Gastrocnemius medialis (tissue), 4 donors: ENCODE data around the gene MESP2. TPM values are rescaled to one million over a fixed set of nuclear protein-coding genes. Genes with fewer than 3 reads are reported as not detected.
"Not testable (repeated sequence)": the region's sequence is repeated elsewhere in the genome, so short reads cannot be mapped to it uniquely, and the experiment has no call there.

ENCODE experiments used
- ATAC-seq, 2 donors: fragments of 150-250 bp; one replicate each; pipeline ENCODE4 v1.9.1; 2016
- DNase-seq, 2 donors: peaks; one replicate each; pipeline ENCODE4 v3.0.0-alpha.2; 2019
- H3K27ac ChIP-seq, 4 donors: fragments of 200-600 bp; sonication (generic); 1 replicate in 1 of 4; 2 replicates in 3 of 4; pipeline ENCODE4 v1.5.1; 2016 to 2018; ENCODE audit warnings: mild to moderate bottlenecking in 2 of 4, moderate library complexity in 1 of 4
- H3K27me3 ChIP-seq, 3 donors: fragments of 200-600 bp; sonication (generic) in 2 of 3; 1 replicate in 1 of 3; 2 replicates in 2 of 3; pipeline versions ENCODE4 v1.5.1 to v1.6.0; 2016 to 2019; ENCODE audit warnings: mild to moderate bottlenecking in 1 of 3, moderate library complexity in 1 of 3
- H3K36me3 ChIP-seq, 2 donors: fragments of 200-600 bp; sonication (generic) in 1 of 2; one replicate each; pipeline ENCODE4 v1.5.1; 2017 to 2018
- H3K4me1 ChIP-seq, 2 donors: fragments of 200-600 bp; sonication (generic) in 1 of 2; one replicate each; pipeline ENCODE4 v1.5.1; 2016 to 2017; ENCODE audit warnings: mild to moderate bottlenecking in 2 of 2
- H3K4me3 ChIP-seq, 4 donors: fragments of 200-600 bp; sonication (generic) in 3 of 4; 1 replicate in 1 of 4; 2 replicates in 3 of 4; pipeline ENCODE4 v1.5.1; 2016 to 2019; ENCODE audit warnings: mild to moderate bottlenecking in 2 of 4
- H3K9me3 ChIP-seq, 3 donors: fragments of 200-600 bp; sonication (generic) in 2 of 3; 1 replicate in 1 of 3; 2 replicates in 2 of 3; pipeline ENCODE4 v1.5.1; 2016 to 2019
- CTCF ChIP-seq, 5 experiments: fragments of 450-650 bp in 3 of 5; fragments of 200-600 bp in 2 of 5; sonication (generic) in 2 of 5; IDR thresholded peaks in 4 of 5; conservative IDR thresholded peaks in 1 of 5; 1 replicate in 4 of 5; 2 replicates in 1 of 5; pipeline ENCODE4 v1.5.1; 2016 to 2019; ENCODE audit warnings: antibody characterized with exemption in 5 of 5, mild to moderate bottlenecking in 3 of 5, moderate library complexity in 3 of 5
- POLR2A ChIP-seq, 2 donors: fragments of 450-650 bp; IDR thresholded peaks; one replicate each; pipeline ENCODE4 v1.6.1; 2017; ENCODE audit warnings: antibody characterized with exemption in 2 of 2, mild to moderate bottlenecking in 2 of 2, moderate library complexity in 2 of 2
- in situ Hi-C, 4 donors: fragments of 200-750 bp; cut with MboI; loops; one replicate each; pipeline versions ENCODE4 v1.15.0 to v1.8.0; 2017; ENCODE audit warnings: low sequenced_read_pairs in 4 of 4
- intact Hi-C: fragments of 100-400 bp; cut with DNase I; formaldehyde crosslinking; loops from one replicate; pipeline ENCODE4 v1.15.1; 2023; ENCODE audit warnings: low total_unique reads
- total RNA-seq, 4 donors: library from RNA; depleted of rRNA; stranded (reverse); fragments of >200 nt; gene quantifications; one replicate each; pipeline versions ENCODE4 v1.1.0 to v1.2.3, GENCODE V29; 2016

The MESP2 gene
- total RNA-seq, 4 donors from 2014 or later: not detected

DNA sequence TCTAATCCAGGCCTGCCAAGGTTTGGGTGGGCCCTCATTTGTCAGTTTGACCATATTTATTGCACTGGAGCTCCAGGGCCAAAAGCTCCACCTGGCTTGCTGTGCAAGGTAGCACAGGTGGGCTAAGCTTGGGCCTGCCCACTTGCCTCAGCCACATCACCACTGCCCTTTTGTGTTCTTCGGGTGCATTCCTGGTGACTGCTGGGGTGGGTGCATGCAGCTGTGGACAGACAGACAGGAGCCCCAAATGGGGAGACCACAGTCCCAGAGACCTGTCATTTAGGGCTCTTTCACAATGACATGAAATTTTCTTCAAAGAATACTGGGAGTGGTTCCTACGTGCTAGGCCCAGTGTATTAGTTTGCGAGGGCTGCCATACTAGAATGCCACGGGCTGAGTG, 2.7 kb downstream of the MESP2 start:
- H3K27ac ChIP-seq: no peak overlapping the region
- in situ Hi-C loops (no loop called here), intact Hi-C loops (loop anchor here (5.0 kb wide), 1 partner anchor 58 kb away; no protein-coding TSS in a partner anchor)
- TF ChIP-seq POLR2A (IDR thresholded peaks at IDR 0.05): no peak
- H3K27me3 ChIP-seq: no peaks in the 10 kb centered on the region
- H3K4me3 ChIP-seq: no peak overlapping the region
- H3K36me3 ChIP-seq: no peaks in the 10 kb centered on the region
- DNase-seq (no peak), ATAC-seq (no peak)
- H3K9me3 ChIP-seq: no peaks in the 10 kb centered on the region
- H3K4me1 ChIP-seq: peaks cover 5 to 7% of the 10 kb centered on the region in 2 donors

DNA sequence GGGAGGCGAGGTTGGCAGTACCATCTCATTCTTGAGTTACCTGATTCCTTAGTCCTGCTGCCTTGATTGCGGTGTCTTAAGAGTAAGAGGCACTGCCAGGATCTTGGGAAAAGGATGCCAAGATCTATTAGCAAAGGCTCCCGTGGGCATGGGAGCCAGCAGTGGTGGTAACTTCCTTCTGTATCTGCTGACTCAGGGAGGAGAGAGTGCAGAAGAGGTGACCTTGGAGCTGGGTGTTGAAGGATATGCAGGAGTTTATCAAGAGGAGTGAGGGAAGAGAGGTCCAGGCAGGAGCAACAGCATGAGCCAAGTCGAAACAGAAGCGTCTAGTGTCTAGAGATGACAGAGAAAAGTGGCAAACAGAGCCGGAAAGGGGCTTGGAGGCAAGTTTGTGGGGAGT, 4.5 kb downstream of the MESP2 start:
- H3K4me3 ChIP-seq: no peak overlapping the region
- TF ChIP-seq CTCF (IDR thresholded peaks at IDR 0.05 in 4 of 5, conservative IDR thresholded peaks at IDR 0.05 in 1 of 5) (no peak), POLR2A (IDR thresholded peaks at IDR 0.05) (no peak)
- DNase-seq (no peak), ATAC-seq (no peak)
- H3K36me3 ChIP-seq: no peaks in the 10 kb centered on the region
- H3K27me3 ChIP-seq: no peaks in the 10 kb centered on the region
- peaks cover 5 to 7% of the 10 kb centered on the region in 2 donors for H3K4me1 ChIP-seq
- in situ Hi-C loops (no loop called here), intact Hi-C loops (no loop called here)
- H3K9me3 ChIP-seq: no peaks in the 10 kb centered on the region
- H3K27ac ChIP-seq: no peak overlapping the region

DNA sequence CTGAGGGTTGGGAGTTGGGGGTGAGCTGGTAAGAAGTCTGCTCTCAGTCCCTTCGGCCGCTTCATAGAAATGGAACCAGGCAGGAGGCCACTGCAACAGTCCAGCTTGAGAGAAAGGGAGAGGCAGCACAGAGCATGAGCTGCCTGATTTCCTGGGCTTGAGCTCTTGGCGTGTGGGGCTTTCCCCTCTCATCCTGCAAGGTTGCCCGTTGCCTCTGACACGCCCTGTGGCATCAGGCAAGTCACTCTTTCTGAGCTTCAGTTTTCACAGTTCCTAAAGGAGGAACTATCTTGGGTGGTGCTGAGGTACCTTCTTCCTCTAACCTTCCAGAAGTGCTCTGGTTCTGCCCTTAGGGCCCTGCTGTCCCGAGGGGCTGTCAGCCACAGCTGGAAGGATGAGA, 4.9 kb downstream of the MESP2 start:
- DNase-seq (no peak), ATAC-seq (no peak)
- Histone ChIP-seq H3K4me3 (no peak overlapping the region), H3K27me3 (no peaks in the 10 kb centered on the region), H3K9me3 (no peaks in the 10 kb centered on the region), H3K27ac (no peak overlapping the region), H3K4me1 (peaks cover 2 to 6% of the 10 kb centered on the region in 2 donors), H3K36me3 (no peaks in the 10 kb centered on the region)
- TF ChIP-seq CTCF (IDR thresholded peaks at IDR 0.05 in 4 of 5, conservative IDR thresholded peaks at IDR 0.05 in 1 of 5) (no peak), POLR2A (IDR thresholded peaks at IDR 0.05) (no peak)
- in situ Hi-C loops: no loop called here
- intact Hi-C loops: no loop called here

DNA sequence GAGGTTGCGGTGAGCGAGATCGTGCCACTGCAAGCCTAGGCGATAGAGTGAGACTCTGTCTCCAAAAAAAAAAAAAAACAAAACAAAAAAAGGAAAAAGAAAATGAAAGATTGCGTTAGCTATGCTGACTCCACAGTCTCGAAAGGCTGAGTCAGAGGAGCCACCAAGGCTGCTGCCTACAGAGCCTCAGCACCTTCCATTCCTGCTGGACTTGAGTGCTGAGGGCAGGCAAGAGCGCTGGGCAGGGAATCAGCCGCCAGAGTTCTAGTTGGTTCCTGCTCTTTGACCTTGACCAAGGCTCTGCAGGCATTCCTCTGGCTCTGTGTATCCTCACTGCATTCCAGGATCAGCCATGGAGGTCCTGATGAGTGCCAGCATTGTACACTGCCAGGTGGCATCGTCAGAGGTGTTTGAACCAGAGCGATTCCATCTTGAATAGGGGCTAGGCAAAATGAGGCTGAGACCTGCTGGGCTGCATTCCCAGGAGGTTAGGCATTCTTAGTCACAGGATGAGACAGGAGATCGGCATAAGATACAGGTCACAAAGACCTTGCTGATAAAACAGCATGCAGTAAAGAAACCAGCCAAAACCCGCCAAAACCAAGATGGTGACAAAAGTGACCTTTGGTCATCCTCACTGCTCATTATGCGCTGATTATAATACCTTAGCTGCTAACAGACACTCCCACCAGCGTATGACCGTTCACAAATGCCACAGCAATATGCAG, 5.9 kb downstream of the MESP2 start:
- ATAC-seq (no peak), DNase-seq (no peak)
- TF ChIP-seq POLR2A (IDR thresholded peaks at IDR 0.05) (no peak), CTCF (IDR thresholded peaks at IDR 0.05 in 4 of 5, conservative IDR thresholded peaks at IDR 0.05 in 1 of 5) (no peak)
- intact Hi-C loops: no loop called here
- in situ Hi-C loops: no loop called here
- Histone ChIP-seq H3K9me3 (no peaks in the 10 kb centered on the region), H3K36me3 (no peaks in the 10 kb centered on the region), H3K27me3 (no peaks in the 10 kb centered on the region), H3K27ac (no peak overlapping the region), H3K4me1 (no peaks in the 10 kb centered on the region), H3K4me3 (no peak overlapping the region)

DNA sequence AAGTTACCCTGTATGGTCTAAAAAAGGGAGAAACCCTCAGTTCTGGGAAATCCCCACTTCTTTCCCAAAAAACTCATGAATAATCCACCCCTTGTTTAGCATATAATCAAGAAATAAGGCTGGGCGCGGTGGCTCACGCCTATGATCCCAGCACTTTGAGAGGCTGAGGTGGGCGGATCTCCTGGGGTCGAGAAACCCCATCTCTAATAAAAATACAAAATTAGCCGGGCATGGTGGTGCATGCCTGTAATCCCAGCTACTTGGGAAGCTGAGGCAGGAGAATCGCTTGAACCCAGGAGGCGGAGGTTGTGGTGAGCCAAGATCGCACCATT, 6.5 kb downstream of the MESP2 start:
- H3K9me3 ChIP-seq, ATAC-seq, H3K4me1 ChIP-seq, H3K36me3 ChIP-seq, H3K27ac ChIP-seq, in situ Hi-C loops, DNase-seq, intact Hi-C loops, H3K27me3 ChIP-seq, H3K4me3 ChIP-seq: not testable (repeated sequence)
